Astrocyte of the cerebellum (primary cell): ENCODE measurements around the gene LRRC56.
"Not testable (repeated sequence)": the region's sequence is repeated elsewhere in the genome, so short reads cannot be mapped to it uniquely, and the experiment has no call there.

Experiments
- DNase-seq: peaks from one replicate; pipeline ENCODE4 v3.0.0-alpha.2; 2011; ENCODE audit warnings: low read depth
- H3K4me3 ChIP-seq: 2 replicates; pipeline ENCODE4 v1.5.1; 2011; ENCODE audit warnings: mild to moderate bottlenecking, low read depth, low read length, moderate library complexity
- in situ Hi-C: cut with HindIII; loops from 2 replicates; pipeline ENCODE4 v1.10.0; 2017; ENCODE audit warnings: low sequenced_read_pairs
- TF ChIP-seq, protein P1 (sequence below): IDR thresholded peaks from 2 replicates; pipeline ENCODE4 v1.5.1; 2012; ENCODE audit warnings: low read length, low read depth, moderate library complexity, mild to moderate bottlenecking; ENCODE audit errors: missing control alignments

Gene LRRC56

GRCh38 chr11:514606-515005, 22.7 kb upstream of the LRRC56 start:
- DNase-seq = no peak
- in situ Hi-C loops = no loop called here
- TF ChIP-seq, protein P1, sequence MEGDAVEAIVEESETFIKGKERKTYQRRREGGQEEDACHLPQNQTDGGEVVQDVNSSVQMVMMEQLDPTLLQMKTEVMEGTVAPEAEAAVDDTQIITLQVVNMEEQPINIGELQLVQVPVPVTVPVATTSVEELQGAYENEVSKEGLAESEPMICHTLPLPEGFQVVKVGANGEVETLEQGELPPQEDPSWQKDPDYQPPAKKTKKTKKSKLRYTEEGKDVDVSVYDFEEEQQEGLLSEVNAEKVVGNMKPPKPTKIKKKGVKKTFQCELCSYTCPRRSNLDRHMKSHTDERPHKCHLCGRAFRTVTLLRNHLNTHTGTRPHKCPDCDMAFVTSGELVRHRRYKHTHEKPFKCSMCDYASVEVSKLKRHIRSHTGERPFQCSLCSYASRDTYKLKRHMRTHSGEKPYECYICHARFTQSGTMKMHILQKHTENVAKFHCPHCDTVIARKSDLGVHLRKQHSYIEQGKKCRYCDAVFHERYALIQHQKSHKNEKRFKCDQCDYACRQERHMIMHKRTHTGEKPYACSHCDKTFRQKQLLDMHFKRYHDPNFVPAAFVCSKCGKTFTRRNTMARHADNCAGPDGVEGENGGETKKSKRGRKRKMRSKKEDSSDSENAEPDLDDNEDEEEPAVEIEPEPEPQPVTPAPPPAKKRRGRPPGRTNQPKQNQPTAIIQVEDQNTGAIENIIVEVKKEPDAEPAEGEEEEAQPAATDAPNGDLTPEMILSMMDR = no peak
- H3K4me3 ChIP-seq = no peak overlapping the region

DNA sequence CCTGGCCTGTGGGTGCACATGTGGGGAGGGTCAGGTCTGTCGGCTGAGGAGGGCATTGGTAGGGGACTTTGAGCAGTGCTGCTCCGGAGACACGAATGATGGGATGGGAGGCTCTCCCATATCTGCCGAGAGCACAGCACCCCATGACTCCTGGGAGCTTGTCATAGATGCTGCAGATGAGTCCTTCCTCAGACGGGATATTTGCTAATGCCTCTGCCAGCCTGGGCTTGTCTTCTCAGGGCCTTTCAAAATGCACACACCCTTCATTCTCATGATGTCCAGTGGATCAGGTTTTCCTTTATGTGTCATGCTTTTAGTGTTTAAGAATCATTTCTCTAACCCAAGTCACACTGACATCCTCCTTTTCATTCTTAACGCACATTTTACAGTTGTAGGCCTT, 22.2 kb upstream of the LRRC56 start:
- in situ Hi-C loops = no loop called here
- DNase-seq = no peak
- TF ChIP-seq, protein P1 = no peak
- H3K4me3 ChIP-seq = no peak overlapping the region

DNA sequence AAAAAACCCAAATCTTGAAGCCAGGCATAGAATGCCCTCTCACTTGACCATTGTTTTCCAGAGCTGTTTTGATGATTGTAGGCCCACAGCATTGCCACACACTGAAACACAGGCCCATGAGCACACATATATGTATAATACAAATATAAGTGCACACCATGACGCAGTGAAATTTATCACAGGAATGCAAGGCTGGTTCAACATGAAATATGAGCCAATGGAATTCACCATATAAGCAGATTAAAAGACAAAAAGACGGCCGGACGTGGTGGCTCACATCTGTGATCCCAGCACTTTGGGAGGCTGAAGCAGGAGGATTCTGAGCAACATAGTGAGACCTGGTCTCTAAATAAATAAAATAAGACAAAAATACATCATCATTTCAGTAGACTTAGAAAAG, 20.9 kb upstream of the LRRC56 start:
- in situ Hi-C loops = no loop called here
- TF ChIP-seq, protein P1 = no peak
- H3K4me3 ChIP-seq = no peak overlapping the region
- DNase-seq = no peak

- in situ Hi-C loops, DNase-seq, H3K4me3 ChIP-seq: not testable (repeated sequence)
These were observed 20.2 kb upstream of the LRRC56 start for GRCh38 chr11:516918-517685.

- DNase-seq = peak; percentile 66
- in situ Hi-C loops = no loop called here
- TF ChIP-seq, protein P1 = peak; percentile 74
- peak overlapping the region; percentile 27 for H3K4me3 ChIP-seq
These were observed 18.7 kb upstream of the LRRC56 start for GRCh38 chr11:518463-519202.

- TF ChIP-seq, protein P1 = no peak
- H3K4me3 ChIP-seq = no peak overlapping the region
- DNase-seq = no peak
- in situ Hi-C loops = no loop called here
These were observed 16.7 kb upstream of the LRRC56 start for GRCh38 chr11:520428-521176.
